ENCODE results near the gene GFAP.

GRCh38 chr17:44915321-44915726 lies at the start of gene GFAP:
- TF ChIP-seq CTCF (IDR thresholded peaks at IDR 0.05; ENCODE audit: insufficient read depth, low read length, poor library complexity, severe bottlenecking) (no peak), EZH2phosphoT487 (conservative IDR thresholded peaks at IDR 0.05; ENCODE audit: low read length) (no peak)
